Endothelial cell of umbilical vein (primary cell): ENCODE data around the gene GLP1R. TPM values are rescaled to one million over a fixed set of nuclear protein-coding genes. Genes with fewer than 3 reads are reported as not detected.

Experiments used
- BruUV-seq: library from RNA; stranded (reverse); fragments of 400-500 nt; replicated peaks from 2 replicates; lab custom pipeline; 2021; lab: Mats Ljungman, UMichigan
- CTCF ChIA-PET: fragments of 300-600, 350-600 bp; sonication (Branson Sonifier 250); formaldehyde crosslinking; loops from one replicate; lab custom pipeline; 2021; ENCODE audit warnings: antibody characterized with exemption, inconsistent platforms; lab: Charles Lee
- POLR2A ChIA-PET: fragments of 300-600, 350-600 bp; sonication (Branson Sonifier 250); formaldehyde crosslinking; loops from one replicate; lab custom pipeline; 2021; ENCODE audit warnings: antibody characterized with exemption, inconsistent platforms; lab: Charles Lee
- DNase-seq: peaks from one replicate; pipeline ENCODE4 v3.0.0-alpha.2; 2011; ENCODE audit warnings: low read depth, low spot score
- FAIRE-seq: peaks from 2 replicates; lab custom pipeline; 2011; peaks lifted over from hg19 to GRCh38; lab: Jason Lieb, UNC
- H2AFZ ChIP-seq: 2 replicates; pipeline ENCODE4 v1.6.0; 2012; ENCODE audit warnings: low read depth, low read length, control low read depth, inconsistent platforms
- H3K27ac ChIP-seq: 2 replicates; pipeline ENCODE4 v1.5.1; 2011; ENCODE audit warnings: low read depth, mild to moderate bottlenecking, control low read depth, low read length, moderate library complexity; ENCODE audit not compliant: insufficient read depth
- H3K27me3 ChIP-seq, 2 experiments: 2 replicates each; pipeline versions ENCODE4 v1.6.0 to v1.6.1; 2011; ENCODE audit warnings: low read length in 2 of 2, mixed read lengths in 1 of 2; ENCODE audit not compliant: control insufficient read depth in 2 of 2, insufficient read depth in 2 of 2
- H3K36me3 ChIP-seq, 2 experiments: 2 replicates in 1 of 2; 3 replicates in 1 of 2; pipeline ENCODE4 v1.5.1; 2011; ENCODE audit warnings: low read length in 2 of 2, mild to moderate bottlenecking in 1 of 2, moderate library complexity in 1 of 2; ENCODE audit not compliant: control insufficient read depth in 2 of 2, insufficient read depth in 2 of 2; ENCODE audit errors: extremely low read depth in 1 of 2
- H3K4me1 ChIP-seq: 3 replicates; pipeline ENCODE4 v1.5.1; 2011; ENCODE audit warnings: mild to moderate bottlenecking, low read length; ENCODE audit not compliant: control insufficient read depth, insufficient read depth; ENCODE audit errors: extremely low read depth
- H3K4me2 ChIP-seq: 2 replicates; pipeline ENCODE4 v1.6.1; 2011; ENCODE audit warnings: low read length, control low read depth, mixed read lengths; ENCODE audit not compliant: insufficient read depth
- H3K4me3 ChIP-seq, 3 experiments: fragments of 200-600 bp in 1 of 3; sonication (generic), shearing (Covaris generic) in 1 of 3; replicated peaks in 1 of 3; 2 replicates each; pipeline ENCODE4 v1.5.1; 2011 to 2016; ENCODE audit warnings: control low read depth in 3 of 3, low read length in 3 of 3, mild to moderate bottlenecking in 2 of 3, inconsistent platforms in 1 of 3, low read depth in 1 of 3, moderate library complexity in 1 of 3; ENCODE audit not compliant: insufficient read depth in 1 of 3
- H3K79me2 ChIP-seq: 2 replicates; pipeline ENCODE4 v1.6.0; 2012; ENCODE audit warnings: low read length, inconsistent platforms; ENCODE audit not compliant: control insufficient read depth, insufficient read depth
- H3K9ac ChIP-seq: replicated peaks from 2 replicates; pipeline ENCODE3; 2011; ENCODE audit warnings: low read length, control low read depth; ENCODE audit not compliant: insufficient read depth; ENCODE audit errors: extremely low read depth
- H3K9me1 ChIP-seq: replicated peaks from 3 replicates; pipeline ENCODE4 v1.6.0; 2011; ENCODE audit warnings: mild to moderate bottlenecking, low read length; ENCODE audit not compliant: control insufficient read depth, insufficient read depth; ENCODE audit errors: extremely low read depth
- H3K9me3 ChIP-seq: replicated peaks from 2 replicates; pipeline ENCODE4 v1.5.1; 2012; ENCODE audit warnings: low read length, inconsistent platforms; ENCODE audit not compliant: control insufficient read depth, insufficient read depth
- H4K20me1 ChIP-seq: replicated peaks from 2 replicates; pipeline ENCODE3; 2011; ENCODE audit warnings: mild to moderate bottlenecking, low read length; ENCODE audit not compliant: control insufficient read depth, insufficient read depth; ENCODE audit errors: extremely low read depth
- CTCF ChIP-seq, 2 donors: IDR thresholded peaks; 1 replicate in 1 of 2; 2 replicates in 1 of 2; pipeline ENCODE4 v1.5.1; 2011; ENCODE audit warnings: low read length in 2 of 2, mild to moderate bottlenecking in 2 of 2, moderate library complexity in 2 of 2, control low read depth in 1 of 2, inconsistent platforms in 1 of 2, low read depth in 1 of 2; ENCODE audit not compliant: insufficient read depth in 1 of 2; ENCODE audit errors: extremely low read depth in 1 of 2
- EZH2 ChIP-seq: IDR thresholded peaks from 2 replicates; pipeline ENCODE4 v1.6.1; 2012; ENCODE audit warnings: borderline replicate concordance, low read depth, mild to moderate bottlenecking, moderate library complexity, low read length, inconsistent platforms; ENCODE audit not compliant: severe bottlenecking
- FOS ChIP-seq: IDR thresholded peaks from 2 replicates; pipeline ENCODE4 v1.6.1; 2011; ENCODE audit warnings: mild to moderate bottlenecking, low read length, moderate library complexity, borderline replicate concordance; ENCODE audit not compliant: insufficient read depth
- GATA2 ChIP-seq: IDR thresholded peaks from 2 replicates; pipeline ENCODE4 v1.7.0; 2011; ENCODE audit warnings: low read depth, mild to moderate bottlenecking, moderate library complexity, mixed read lengths, low read length; ENCODE audit not compliant: insufficient read length, insufficient read depth
- JUN ChIP-seq: IDR thresholded peaks from 2 replicates; pipeline ENCODE4 v1.6.1; 2011; ENCODE audit warnings: borderline replicate concordance, low read depth; ENCODE audit not compliant: insufficient read length, insufficient read depth
- MAX ChIP-seq: IDR thresholded peaks from 2 replicates; pipeline ENCODE4 v1.6.1; 2011; ENCODE audit not compliant: insufficient read depth, insufficient read length
- MYC ChIP-seq: IDR thresholded peaks from one replicate; pipeline ENCODE4 v1.6.1; 2011; ENCODE audit warnings: mild to moderate bottlenecking, low read depth, low read length
- POLR2A ChIP-seq: IDR thresholded peaks from 2 replicates; pipeline ENCODE4 v1.6.1; 2012; ENCODE audit warnings: low read depth, mild to moderate bottlenecking, control low read depth, low read length
- POLR2AphosphoS5 ChIP-seq: IDR thresholded peaks from 2 replicates; pipeline ENCODE4 v1.6.1; 2012; ENCODE audit warnings: low read depth, mild to moderate bottlenecking, control low read depth, low read length, moderate library complexity; ENCODE audit not compliant: insufficient read depth
- dilution Hi-C: fragments of 300-500 bp; cut with MboI; formaldehyde crosslinking; loops from one replicate; pipeline ENCODE4 v1.15.0; 2019; ENCODE audit warnings: low sequenced_read_pairs; ENCODE audit not compliant: extremely low pct_ligation_motif_present
- intact Hi-C: fragments of 100-400 bp; cut with micrococcal nuclease; formaldehyde crosslinking; loops from one replicate; pipeline ENCODE4 v1.10.0; 2022
- polyA plus RNA-seq, 4 experiments: library from polyadenylated mRNA; depleted of rRNA in 3 of 4; stranded (reverse) in 3 of 4; unstranded in 1 of 4; fragments of >200 nt; gene quantifications; 2 replicates each; pipeline versions ENCODE4 v1.2.1 to v1.2.3, GENCODE V29; 2011 to 2012; ENCODE audit warnings: missing spikeins in 1 of 4
- total RNA-seq: library from RNA; stranded (reverse); gene quantifications from 2 replicates; pipeline ENCODE4 v1.2.3, GENCODE V29; 2021

GLP1R gene
- total and polyA plus RNA-seq, 2 donors (not counting 3 experiments of a cell fraction or from before 2014, with no cell fraction given), result not detected

- Histone ChIP-seq H3K9me1 (no peaks in the 10 kb centered on the region), H3K4me3 (no peak overlapping the region), H3K27me3 (no peaks in the 10 kb centered on the region), H3K27ac (no peak overlapping the region), H3K36me3 (no peaks in the 10 kb centered on the region), H3K4me2 (no peak overlapping the region), H3K9me3 (no peaks in the 10 kb centered on the region), H4K20me1 (no peaks in the 10 kb centered on the region), H3K4me1 (no peaks in the 10 kb centered on the region), H3K79me2 (no peaks in the 10 kb centered on the region), H3K9ac (no peak overlapping the region), H2AFZ (no peak overlapping the region)
- TF ChIP-seq POLR2AphosphoS5 (no peak), CTCF (IDR thresholded peaks at IDR 0.05; ENCODE audit: extremely low read depth in 1 of 2, insufficient read depth in 1 of 2, low read depth in 1 of 2, low read length in 2 of 2) (no peak), JUN (no peak), GATA2 (no peak), FOS (no peak), EZH2 (no peak), MAX (no peak), POLR2A (no peak), MYC (no peak)
- intact Hi-C loops, result no loop called here
- BruUV-seq, result no TSS peak
- POLR2A ChIA-PET, result no interaction called here
- DNase-seq (no peak), FAIRE-seq (no peak)
- dilution Hi-C loops, result no loop called here
- CTCF ChIA-PET, result interaction anchor here (1.2 kb wide), 1 partner anchor 9 kb away, joined by 5 read pairs; no protein-coding TSS in a partner anchor
Measured at GRCh38 chr6:39016839-39017546, 31.6 kb upstream of the GLP1R start.
